Measurements from ENCODE around the gene ZFAND4.
"Not testable (repeated sequence)": the region's sequence is repeated elsewhere in the genome, so short reads cannot be mapped to it uniquely, and the experiment has no call there.

ZFAND4 gene

GRCh38 chr10:45672181-45673073, at the start of gene ZFAND4:
Gene ZFAND4, minus strand, starts transcription at chr10:45672772. Its CDS starts 9,047 bp downstream, at chr10:45663725.
- DNase-seq (ENCODE audit: low spot score), result peak; percentile 98

DNA sequence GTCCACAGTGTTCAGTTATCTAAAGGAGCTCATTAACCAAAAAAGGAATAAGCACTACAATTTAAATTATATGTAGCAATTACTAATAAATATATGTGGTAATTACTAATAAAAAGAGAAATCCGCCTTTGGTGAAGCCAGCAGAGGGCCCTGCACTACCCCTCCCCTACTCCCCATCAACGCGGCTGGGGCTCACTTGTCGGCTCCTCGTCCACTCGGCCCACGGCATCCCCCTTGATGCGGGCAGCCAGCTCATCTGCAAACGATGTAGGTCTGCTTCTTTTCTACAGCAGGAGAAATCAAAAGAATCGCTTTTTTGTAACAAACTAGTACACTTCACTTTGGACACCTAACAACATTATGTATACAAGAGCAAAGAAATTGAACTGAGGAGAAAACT, 48.9 kb upstream of the ZFAND4 start:
- not testable (repeated sequence) for DNase-seq (ENCODE audit: low spot score)

DNA sequence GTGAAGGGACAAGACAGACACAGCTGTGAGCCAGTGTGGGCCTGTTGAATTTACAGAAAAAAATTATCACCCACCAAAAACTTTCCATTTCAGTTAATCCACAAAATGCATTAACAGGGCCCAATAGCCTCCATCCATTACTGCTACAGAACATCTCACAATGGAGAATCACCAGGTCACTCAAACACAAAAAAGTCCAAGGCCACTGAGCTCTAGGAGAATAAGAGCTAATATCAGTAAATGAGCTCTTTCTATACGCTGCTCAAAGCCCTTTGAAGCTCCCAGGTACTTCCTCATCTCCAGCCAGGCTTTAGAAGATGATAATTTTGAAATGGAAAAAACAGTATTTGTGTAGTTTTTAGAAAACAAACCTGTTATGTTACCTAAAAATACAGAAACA, 45.1 kb upstream of the ZFAND4 start:
- DNase-seq (ENCODE audit: low spot score), result not testable (repeated sequence)

GRCh38 chr10:45717053-45717452, 44.5 kb upstream of the ZFAND4 start:
- not testable (repeated sequence) for DNase-seq (ENCODE audit: low spot score)

DNA sequence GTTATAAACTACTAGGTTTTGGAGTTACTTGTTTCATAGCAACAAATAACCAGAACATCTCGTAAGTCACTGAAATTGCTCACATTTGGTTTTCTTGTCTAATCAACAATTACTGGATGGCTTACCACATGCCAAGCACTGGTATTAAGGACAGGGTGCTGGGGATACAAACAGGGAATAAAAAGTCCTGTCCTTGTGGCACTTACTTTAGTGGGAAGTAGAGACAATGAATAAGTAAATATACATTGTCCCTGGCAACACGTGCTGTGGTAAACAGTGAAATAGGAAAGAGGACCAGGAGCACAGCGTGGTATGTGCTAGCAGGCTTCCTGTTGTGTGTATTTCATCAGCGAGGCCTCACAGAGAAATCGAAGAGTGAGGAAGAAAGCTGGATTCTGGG, 38.7 kb upstream of the ZFAND4 start:
- not testable (repeated sequence) for DNase-seq (ENCODE audit: low spot score)

GRCh38 chr10:45710200-45710796, 37.7 kb upstream of the ZFAND4 start:
- not testable (repeated sequence) for DNase-seq (ENCODE audit: low spot score)

GRCh38 chr10:45678467-45678866, 5.9 kb upstream of the ZFAND4 start:
- DNase-seq (ENCODE audit: low spot score), result not testable (repeated sequence)

DNA sequence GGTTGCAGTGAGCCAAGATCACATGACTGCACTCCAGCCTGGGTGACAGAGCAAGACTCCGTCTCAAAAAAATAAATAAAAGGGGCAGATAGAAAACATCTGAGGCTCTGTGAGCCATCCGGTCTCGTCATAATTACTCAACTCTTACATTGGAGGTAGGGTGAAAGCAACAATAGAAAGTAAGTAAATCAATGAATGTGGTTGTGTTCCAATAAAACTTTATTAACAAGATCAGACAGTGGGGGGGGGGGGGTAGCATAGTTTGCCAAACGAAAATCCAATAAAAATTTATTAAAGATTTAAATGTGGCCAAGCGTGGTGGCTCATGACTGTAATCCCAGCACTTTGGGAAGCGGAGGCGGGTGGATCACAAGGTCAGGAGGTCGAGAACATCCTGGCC, 2.8 kb upstream of the ZFAND4 start:
- no peak for DNase-seq (ENCODE audit: low spot score)

GRCh38 chr10:45673074-45673648, 589 bp upstream of the ZFAND4 start:
- DNase-seq (ENCODE audit: low spot score), result no peak

DNA sequence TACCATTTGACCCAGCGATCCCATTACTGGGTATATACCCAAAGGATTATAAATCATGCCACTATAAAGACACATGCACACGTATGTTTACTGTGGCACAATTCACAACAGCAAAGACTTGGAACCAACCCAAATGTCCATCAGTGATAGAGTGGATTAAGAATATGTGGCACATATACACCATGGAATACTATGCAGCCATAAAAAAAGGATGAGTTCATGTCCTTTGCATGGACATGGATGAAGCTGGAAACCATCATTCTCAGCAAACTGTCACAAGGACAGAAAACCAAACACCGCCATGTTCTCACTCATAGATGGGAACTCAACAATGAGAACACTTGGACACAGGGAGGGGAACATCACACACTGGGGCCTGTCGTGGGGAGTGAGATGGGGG, 1.3 kb downstream of the ZFAND4 start:
- DNase-seq (ENCODE audit: low spot score), result not testable (repeated sequence)

- not testable (repeated sequence) for DNase-seq (ENCODE audit: low spot score)
These were observed 2.7 kb downstream of the ZFAND4 start for GRCh38 chr10:45669897-45670296.

- no peak for DNase-seq (ENCODE audit: low spot score)
These were observed 11.6 kb downstream of the ZFAND4 start for GRCh38 chr10:45660876-45661411.

GRCh38 chr10:45657033-45657926, 15.3 kb downstream of the ZFAND4 start:
- no peak for DNase-seq (ENCODE audit: low spot score)

- no peak for DNase-seq (ENCODE audit: low spot score)
These were observed 17.4 kb downstream of the ZFAND4 start for GRCh38 chr10:45655219-45655618.

GRCh38 chr10:45654753-45655141, 17.8 kb downstream of the ZFAND4 start:
- not testable (repeated sequence) for DNase-seq (ENCODE audit: low spot score)

GRCh38 chr10:45653454-45653853, 19.1 kb downstream of the ZFAND4 start:
- DNase-seq (ENCODE audit: low spot score), result no peak

DNA sequence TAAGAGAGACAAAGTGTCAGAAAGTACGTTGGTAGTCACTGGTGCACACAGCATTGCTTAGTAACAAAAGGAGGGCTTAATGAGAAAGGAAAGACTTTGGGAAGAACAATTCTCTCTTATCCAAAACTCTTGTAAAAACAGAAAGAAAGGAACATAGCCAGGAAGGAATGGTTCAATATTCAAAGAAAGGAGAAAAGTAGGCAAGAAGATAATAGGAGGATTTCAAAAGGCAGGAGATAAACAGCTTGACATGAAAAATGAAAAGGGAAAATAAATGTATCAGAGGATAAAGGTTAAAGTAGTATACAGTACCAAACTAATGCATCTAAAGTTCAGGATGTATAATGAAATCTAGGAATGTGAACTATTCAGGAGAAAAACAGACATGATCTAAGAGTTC, 20.1 kb downstream of the ZFAND4 start:
- no peak for DNase-seq (ENCODE audit: low spot score)

DNA sequence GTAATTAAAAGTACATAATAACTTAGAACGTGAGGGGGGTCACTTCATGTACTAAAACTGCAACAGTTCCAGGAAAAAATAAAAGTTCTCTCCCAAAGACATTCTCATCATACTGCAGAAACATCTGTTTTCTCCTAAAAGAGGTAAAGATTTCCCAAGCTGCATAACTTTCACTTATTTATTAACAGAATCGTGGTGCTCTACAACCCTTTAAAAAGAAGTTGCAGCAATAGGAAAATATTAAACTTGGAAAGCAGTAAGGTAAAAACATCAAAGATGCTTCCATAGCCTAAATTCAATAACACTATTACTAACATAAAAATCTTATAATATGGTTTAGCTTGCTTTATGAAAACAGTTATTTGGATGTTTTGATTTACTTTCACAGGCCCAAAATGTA, 23.3 kb downstream of the ZFAND4 start:
- DNase-seq (ENCODE audit: low spot score), result no peak

DNA sequence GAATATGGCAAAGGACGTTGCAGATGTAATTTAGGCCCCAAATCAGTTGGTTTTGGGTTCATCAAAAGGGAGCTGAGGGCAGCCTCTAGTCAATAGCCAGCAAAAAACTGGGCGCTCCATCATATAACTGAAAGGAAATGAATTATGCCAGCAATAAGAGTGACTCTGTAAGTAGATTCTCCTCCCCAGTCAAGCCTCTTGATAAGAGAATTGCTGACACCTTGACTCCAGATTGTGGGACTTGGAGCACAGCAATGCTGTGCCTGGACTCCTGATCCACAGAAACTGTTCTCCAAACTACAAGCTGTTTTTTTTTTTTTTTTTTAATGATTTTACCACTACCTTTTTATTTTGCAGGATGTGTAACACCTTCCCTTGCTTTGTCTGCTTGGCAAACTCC, 25.5 kb downstream of the ZFAND4 start:
- DNase-seq (ENCODE audit: low spot score), result no peak

- no peak for DNase-seq (ENCODE audit: low spot score)
These were observed 26.1 kb downstream of the ZFAND4 start for GRCh38 chr10:45646384-45647050.

DNA sequence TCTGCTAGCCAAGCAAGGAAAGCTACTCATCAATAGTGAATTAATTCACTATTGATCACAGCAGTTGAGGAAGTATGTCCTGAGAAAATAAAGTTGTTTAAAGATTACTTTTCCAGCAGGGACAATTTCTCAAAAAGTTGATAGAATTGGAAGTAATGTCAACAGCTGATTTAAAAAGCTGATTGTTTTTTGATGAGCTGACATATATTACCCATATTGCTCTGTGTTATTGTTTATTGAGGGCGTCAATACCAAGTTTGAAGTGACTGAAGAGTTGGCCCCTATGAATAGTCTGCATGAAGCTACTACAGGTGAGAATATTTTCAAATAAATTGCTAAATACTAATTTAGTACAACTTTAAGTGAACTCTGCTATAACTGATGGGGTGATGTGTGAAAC, 28.0 kb downstream of the ZFAND4 start:
- no peak for DNase-seq (ENCODE audit: low spot score)

Measured in ecto neural progenitor cell (in vitro differentiated cells).